CMK (cell line): ENCODE measurements around the gene TBC1D9B.
"Not testable (repeated sequence)": the region's sequence is repeated elsewhere in the genome, so short reads cannot be mapped to it uniquely, and the experiment has no call there.

Experiments used
- DNase-seq: peaks from one replicate; pipeline ENCODE4 v3.0.0-alpha.2; 2010; ENCODE audit warnings: low read depth

TBC1D9B gene

DNA sequence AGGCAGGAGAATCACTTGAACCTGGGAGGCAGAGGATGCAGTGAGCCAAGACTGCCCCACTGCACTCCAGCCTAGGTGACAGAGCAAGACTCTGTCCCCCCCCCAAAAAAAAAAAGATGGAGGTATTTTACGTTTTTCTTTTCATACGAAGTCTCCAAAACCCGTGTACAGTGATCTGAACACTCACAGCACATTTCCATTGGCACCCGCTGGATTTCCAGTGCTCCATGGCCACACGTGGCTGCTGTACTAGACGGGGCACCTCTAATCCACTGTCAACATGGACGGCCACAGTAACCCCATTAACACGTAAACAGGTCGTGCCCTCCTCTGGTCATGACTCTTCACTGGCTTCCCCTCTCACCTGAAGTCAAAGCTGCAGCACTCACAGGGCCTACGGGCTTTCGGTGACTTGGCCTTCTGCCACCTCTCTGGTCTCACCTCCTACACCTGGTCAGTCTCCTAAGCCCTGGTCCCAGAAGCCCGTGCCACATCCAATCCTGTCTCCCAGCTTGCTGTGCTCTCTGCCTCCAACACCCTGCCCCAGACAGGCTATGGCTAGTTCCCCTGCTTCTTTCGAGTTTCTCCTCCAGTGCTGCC, 22.1 kb downstream of the TBC1D9B start:
- DNase-seq: no peak

DNA sequence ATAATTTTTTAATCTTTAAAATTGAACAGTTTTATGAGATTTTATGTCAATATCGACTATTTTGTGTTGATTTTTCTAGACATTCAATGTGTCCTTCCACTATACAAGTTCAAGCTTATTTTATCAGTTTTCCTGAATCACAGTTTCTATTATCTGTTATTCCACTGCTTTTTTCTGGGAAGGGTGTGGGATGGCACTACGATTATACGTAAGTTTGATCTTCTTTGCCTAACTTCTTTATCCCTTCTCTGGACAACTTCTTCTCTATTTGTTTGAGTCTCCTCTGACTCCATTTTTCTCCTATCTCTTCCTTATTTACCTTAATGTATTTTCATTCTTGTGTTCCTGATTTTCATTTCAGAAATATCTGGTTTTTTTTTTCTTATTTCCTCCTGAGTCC, 24.5 kb downstream of the TBC1D9B start:
- no peak for DNase-seq

DNA sequence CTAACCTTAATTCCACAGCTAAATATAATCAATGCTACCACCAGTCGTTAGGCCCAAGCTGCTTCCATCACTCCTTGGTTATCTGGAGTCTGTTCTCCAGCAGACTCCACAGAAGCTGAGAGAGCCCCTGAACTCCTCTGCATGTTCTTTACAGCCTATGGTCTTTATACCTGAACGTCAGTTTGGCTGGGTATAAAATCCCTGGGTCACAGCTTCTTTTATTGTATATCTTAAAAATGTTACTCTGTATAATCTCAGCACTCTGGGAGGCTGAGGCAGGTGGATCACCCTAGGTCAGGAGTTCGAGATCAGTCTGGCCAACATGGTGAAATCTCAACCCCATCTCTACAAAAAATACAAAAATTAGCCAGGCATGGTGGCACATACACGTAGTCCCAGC, 25.4 kb downstream of the TBC1D9B start:
- DNase-seq: no peak

- DNase-seq: no peak
Observed at GRCh38 chr5:179880848-179881590, 26.7 kb downstream of the TBC1D9B start.

DNA sequence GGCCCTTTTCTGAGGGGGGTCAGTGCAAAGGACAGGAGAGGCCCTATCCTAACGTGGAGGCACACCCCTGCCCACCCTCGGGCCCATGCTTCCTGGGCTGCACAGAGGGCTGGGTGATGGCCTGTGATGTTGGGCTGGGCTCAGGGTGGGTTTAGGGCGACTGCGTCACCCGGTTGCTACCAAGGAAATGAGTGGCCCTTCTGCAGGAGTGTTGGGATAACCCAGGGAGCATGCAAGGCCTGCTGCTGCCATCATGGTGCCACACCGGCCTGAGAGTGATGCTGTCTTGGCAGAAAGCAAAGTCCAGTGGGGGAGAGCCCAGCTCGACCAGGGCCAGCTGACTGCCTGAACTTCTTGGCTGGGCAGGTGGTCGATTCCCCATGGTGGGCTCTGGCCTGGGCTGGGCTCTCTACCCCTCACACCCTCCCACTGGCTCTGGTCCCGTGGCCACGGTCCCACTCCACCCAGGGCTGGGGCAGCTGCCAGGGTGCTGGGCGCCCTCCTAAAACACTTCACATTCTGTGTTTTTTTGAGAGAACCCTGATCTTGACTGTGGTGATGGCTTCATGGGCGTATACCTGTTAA, 27.5 kb downstream of the TBC1D9B start:
- DNase-seq: no peak

DNA sequence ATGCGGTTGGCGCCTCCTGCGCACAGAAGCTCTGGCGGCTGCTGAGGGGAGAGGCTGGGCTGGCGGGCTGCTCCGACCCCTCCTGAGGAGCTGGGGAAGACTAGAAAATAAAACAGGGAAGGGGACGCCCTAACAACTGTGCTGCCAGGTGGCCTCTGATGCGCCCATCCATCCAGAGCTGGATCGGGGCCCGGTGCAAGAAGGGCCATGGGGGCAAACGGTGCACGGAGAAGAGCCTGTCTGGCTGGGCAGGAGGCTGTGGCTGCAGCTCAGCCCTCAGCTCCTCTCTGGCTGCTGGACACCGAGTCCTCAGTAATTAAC, 28.0 kb downstream of the TBC1D9B start:
- no peak for DNase-seq

DNA sequence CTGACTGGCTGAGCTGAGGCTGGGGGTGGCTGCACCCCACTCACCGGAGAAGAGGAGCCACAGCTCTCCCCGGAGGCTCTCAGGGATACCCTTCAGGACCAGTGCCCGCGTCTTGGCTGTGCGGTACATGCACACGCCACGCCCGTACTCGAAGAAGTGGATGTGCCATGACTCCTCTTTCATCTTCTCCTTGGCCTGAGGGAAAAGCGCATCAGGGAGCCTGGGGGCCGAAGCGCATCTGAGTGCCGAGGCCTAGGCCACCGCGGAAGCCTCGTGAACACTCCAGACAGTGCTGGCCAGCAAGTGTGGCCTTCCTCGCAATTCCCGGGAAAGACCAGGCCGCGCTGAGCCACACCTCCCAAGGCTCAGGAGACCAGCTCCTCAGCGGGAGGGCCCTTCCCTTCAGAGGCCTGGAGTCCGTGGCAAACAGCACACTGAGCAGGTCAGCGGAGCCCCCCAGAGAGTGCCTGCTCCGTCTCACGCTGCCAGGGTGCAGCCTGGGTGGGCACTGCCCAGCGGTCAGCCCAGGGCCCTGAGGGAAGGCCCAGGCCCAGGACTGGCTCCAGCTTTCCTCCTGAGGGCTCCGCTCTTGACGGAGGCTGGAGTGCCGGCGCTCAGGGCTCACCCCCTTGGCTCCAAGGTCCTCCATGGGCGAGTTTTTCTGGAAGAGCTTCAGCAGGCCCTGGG, 28.6 kb downstream of the TBC1D9B start:
- DNase-seq: no peak

- no peak for DNase-seq
Observed at GRCh38 chr5:179878222-179879002, 29.3 kb downstream of the TBC1D9B start.

GRCh38 chr5:179876610-179876952, 31.1 kb downstream of the TBC1D9B start:
- DNase-seq: no peak

DNA sequence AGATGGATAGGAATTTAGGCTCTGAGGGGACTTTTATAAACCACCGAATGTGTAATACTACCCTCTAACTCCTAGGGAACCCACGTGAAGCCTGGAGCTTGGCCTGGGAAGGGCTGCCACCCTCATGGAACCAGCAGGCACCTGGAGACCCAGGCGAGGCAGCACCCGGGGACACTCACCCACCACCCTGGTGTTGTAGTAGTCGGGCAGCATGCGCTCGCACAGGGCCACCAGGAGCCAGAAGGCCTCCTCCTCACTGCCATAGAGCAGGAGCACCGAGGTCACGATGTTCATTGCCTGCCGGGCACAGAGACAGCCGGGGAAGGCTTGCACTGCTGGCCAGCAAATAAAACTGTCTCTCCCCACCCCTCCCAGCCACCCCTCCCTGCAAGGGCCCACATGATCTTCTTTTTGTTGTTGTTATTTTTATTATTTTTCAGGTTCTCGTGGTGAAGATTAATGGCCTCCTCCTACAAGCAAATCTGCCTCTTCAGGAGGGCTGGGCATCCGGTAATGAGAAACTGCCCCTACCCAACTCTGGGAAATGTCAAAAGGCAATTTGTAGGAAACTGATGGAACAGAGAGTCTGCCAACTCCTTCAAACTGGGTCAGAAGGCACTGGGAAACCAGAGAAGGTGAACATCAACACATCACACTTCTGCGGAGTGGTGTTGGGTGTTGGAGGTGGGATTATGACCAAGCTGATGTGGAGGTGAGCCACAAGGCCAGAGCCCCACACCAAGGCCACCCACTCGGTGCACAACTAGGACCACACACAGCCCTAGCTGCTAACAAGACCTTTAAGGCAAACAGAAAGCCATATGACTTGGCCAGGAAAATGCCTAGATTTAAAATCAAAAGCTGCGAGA, 31.7 kb downstream of the TBC1D9B start:
- no peak for DNase-seq

- DNase-seq: no peak
Observed at GRCh38 chr5:179874536-179875292, 33.0 kb downstream of the TBC1D9B start.

DNA sequence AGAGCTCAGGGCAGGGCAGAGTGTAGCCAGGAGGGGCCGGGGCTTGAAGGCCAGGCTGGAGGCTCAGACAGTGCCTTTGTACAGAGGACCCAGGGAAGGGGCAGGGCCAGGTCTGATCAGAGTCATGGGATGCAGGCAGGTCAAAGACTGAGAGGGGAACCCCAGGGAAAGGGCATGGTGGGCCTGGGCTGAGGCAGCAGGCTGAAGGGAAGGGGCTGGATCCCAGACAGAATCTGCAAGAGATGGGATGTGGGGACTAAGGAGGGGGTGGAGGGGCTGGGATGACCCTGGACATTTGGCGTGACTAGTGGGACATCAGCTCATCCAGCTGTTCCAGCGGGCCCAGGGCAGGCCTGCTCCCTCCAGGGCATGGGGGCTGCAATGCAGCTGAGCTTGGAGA, 33.6 kb downstream of the TBC1D9B start:
- no peak for DNase-seq

GRCh38 chr5:179873588-179874110, 34.0 kb downstream of the TBC1D9B start:
- DNase-seq: no peak

GRCh38 chr5:179872828-179873575, 34.7 kb downstream of the TBC1D9B start:
- no peak for DNase-seq

- DNase-seq: no peak
Observed at GRCh38 chr5:179872055-179872827, 35.5 kb downstream of the TBC1D9B start.

DNA sequence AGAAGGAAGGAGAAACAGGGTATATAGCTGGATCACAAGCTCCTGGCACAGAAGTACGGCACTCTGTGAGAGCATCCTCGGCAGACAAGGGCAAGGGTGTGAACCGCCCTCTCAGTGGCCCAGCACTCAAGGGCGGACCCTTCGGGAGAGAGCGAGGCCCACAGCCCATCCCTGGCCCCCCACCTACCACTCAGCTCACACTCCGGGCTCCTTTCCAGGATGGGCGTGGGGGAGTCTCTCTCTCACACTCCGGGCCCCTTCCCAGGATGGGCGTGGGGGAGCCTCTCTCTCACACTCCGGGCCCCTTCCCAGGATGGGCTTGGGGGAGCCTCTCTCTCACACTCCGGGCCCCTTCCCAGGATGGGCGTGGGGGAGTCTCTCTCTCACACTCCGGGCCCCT, 36.2 kb downstream of the TBC1D9B start:
- not testable (repeated sequence) for DNase-seq

DNA sequence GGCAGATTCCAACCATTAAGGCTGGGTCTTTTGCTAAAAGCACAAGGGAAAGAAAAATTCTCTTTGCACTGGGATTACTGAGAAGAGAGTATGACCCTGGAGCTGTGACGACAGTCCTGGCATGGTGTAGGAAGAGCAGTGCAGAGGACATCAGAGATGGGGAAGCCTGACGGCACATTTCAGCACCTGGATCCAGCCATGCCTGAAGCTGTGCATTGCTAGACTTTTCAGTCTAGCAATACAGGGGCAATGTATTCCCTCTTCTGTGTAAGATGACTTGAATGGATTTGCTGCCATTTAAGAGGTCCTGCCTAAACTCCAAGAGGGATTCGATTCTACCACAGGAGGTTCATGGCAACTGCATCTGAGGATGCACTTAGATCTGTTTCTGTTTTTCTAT, 36.7 kb downstream of the TBC1D9B start:
- no peak for DNase-seq

- no peak for DNase-seq
Observed at GRCh38 chr5:179870403-179870903, 37.2 kb downstream of the TBC1D9B start.
